HG02840 (cell line): Measurements from ENCODE around the gene NOP16.

Experiments used
- ATAC-seq: cut with Tn5 transposase; IDR thresholded peaks from one replicate; pipeline ENCODE4 v1.9.1; 2021; ENCODE audit warnings: mild to moderate bottlenecking, moderate library complexity, moderate number of reproducible peaks; ENCODE audit not compliant: unreplicated experiment, low FRiP score

NOP16 gene

DNA sequence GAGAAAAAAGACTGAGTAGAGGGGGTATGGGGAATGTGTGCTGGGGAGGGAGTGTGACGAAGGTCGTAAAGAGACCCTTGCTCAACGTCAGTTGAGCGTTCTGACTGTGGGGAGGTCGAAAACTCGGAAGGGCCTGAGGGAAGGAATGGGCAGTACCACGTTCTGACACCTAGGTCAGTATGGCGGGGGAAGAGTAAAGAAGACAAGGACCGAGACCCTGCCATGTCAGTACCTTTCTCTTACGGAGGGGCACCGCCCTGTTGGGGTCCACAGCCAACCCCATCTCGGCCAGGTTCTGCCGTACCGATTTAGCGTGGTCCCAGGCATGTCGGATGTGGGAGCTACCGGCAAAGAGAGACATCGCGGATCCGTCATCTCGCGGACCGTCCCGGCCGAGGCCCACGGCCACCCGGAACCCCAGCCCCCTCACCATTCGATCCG is 375 bp downstream of the NOP16 start:
- ATAC-seq, result no peak

GRCh38 chr5:176387384-176387925 is 943 bp downstream of the NOP16 start:
- ATAC-seq, result no peak

DNA sequence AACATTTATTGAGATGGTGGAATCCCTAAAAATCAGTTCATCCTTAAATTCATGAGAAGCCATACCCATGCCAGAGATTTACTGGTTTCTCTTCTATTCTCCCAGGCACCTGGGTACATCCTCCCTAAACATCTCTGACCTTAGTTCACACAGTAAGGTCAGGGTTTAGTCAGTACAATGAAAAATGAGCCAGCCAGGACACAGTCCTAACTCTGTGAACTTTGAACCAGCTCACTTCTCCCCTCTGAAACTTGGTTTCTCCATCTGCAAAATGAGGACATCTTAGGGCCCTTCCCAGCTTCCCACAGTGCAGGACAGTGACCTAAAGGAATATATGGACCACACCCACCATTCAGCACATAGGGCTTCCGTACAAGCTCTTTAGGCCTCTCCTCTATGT is 1.9 kb downstream of the NOP16 start:
- ATAC-seq, result no peak

DNA sequence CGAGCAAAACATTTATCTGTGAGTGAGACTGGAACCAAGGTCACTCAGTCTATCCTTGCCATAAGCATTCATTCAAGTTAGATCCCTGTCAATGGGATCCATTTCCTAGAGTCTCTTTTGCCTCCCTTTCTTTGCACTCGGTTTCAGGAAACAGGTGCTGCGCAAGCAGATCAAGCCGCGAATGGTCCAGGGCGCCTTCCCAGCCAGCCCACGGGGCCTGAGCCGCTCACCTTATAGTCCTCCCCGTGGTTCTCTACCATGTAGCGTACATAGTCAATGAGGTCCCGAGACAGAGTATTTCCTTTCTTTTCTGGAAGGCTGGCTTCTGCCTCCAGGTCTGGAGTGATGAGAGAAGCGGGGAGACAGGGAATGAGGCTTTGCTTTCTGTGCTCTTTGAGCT is 3.4 kb downstream of the NOP16 start:
- no peak for ATAC-seq

- ATAC-seq, result no peak
Observed at GRCh38 chr5:176384366-176384930, 4.0 kb downstream of the NOP16 start.

DNA sequence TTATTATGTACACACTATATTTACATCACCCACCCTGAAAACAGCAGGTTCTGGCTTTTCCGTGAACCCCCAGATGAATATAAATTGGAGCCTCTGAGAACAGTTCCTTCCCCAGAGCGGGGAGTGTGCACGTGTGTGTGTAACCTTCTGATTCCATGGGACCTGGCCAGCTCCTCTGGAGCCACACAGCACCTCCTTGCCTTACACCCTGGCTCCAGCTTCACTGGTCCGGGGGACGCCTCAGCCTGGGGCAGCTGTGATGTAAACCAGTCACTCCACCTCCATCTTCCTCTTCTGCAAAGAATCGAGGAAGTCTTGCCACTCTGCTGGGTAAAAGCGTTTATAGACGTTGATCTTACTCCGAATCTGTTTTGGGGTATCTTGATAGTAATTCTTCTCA is 4.4 kb downstream of the NOP16 start:
- no peak for ATAC-seq

GRCh38 chr5:176383248-176383905 is 5.0 kb downstream of the NOP16 start:
- no peak for ATAC-seq

DNA sequence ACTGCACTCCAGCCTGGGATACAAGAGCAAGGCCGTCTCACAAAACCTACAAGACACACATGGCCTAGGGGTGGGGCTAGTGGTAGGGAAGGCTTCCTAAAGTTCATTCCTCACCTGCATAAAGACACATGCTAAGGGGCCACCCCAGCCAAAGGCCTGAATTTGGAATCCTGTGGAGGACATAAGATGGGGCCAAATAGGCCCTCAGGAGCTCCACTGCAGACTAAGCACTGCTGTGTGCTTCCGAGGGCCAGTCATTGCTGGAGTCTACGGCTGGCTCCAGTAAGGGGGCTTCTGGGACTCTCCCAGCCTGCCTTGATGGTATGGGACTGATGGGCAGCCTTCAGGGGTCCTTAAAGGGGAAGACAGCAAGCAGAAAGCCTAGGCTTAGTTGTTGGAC is 5.7 kb downstream of the NOP16 start:
- no peak for ATAC-seq

DNA sequence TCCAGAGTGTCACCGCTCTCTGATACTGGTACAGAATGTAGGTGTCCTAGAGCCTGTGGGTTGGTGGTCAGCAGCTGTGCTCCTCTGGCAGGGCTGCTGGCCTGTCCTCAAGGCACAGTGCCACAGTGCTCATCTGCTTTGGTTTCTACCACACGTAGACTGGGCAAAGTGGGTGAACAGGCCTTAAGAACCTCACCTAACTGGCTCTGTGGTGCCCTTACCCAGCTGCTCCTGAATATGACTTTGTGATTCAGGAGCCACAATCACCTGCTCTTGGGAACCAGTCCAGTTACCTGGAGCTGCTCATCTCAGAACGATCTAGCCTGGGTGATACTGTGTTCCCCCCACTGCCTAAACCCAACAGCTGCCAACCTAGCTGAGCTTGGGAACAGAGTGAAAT is 6.4 kb downstream of the NOP16 start:
- ATAC-seq, result no peak

DNA sequence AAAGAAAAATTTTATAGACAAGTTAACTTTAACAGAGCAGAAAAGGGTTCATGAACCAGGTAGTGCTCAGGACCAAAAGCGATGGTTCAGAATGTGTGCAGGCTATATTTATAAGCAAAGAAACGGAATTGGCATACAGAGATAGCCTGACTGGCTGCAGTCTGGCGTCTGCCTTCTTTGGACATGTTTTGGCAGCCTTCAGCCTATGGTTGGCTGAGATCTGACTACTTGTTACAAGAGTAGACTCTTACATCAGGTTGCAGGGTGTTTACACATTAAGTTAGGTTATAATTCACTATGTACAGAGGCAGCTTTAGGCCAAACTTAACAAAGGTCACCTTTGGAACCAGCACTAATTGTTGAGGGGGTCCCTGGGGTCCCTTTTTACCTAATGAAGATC is 7.0 kb downstream of the NOP16 start:
- no peak for ATAC-seq

DNA sequence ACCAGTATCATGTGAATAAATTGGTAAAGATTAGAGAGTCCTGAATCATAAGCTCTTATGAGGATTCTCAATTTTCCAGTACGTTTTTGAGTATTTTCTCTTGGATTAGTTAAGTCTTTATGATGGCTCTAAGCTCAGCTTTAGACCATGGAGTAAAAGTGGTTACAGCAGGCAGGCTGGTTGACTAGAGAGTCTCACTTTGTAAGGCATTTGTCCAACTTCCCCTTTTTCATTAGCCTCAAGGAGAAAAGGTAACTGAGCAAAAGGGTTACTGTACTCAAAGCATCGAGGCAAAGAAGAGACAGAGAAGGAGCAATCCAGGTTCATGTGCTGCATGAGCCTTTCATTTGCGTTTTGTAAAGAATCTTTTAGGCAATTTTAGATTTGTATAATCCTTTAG is 8.5 kb downstream of the NOP16 start:
- no peak for ATAC-seq

- no peak for ATAC-seq
Observed at GRCh38 chr5:176373100-176373818, 15.1 kb downstream of the NOP16 start.

DNA sequence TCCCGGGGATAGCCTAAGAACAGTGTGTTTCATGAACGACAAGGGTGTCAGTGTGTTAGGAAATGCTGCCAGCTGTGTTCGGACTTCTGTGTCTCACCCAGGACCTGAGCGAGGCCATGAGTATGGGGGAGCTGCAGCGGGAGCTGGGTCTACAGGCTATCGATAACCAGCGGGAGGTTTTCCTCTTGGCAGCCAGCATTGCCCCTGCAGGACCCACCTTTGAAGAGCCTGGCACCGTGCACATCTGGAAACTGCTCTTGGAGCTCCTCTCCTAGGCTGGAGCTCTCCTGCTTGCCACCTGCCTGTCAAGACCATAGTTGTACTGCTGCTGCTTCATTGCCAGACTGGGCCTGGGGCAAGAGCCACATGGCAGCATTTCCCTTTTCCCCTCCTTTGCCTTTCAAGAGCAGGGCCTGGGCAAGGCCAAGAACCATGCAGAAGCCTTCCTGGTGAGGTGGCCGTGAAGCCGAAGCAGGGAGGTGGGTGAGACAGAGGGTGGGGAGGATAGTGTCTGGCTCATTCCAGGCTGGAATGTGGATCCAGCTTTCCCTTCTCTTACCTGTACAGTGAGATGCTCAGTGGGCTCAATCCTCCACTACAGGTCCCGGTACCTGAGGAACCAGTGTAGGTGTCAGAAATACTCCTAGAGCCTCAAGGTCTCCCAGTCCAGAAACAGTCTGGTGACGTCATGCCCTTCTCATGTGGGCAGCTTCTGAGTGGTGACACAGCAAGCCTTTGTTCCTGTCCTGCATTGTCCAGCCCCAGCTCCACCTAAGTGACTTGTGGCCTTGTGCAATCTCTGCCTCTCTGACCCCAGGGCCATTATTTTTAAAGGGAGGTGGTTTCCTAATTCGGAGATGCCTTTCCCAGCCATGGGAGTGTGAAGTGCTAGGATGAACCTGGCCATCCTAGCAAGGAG is 16.5 kb downstream of the NOP16 start:
- no peak for ATAC-seq

DNA sequence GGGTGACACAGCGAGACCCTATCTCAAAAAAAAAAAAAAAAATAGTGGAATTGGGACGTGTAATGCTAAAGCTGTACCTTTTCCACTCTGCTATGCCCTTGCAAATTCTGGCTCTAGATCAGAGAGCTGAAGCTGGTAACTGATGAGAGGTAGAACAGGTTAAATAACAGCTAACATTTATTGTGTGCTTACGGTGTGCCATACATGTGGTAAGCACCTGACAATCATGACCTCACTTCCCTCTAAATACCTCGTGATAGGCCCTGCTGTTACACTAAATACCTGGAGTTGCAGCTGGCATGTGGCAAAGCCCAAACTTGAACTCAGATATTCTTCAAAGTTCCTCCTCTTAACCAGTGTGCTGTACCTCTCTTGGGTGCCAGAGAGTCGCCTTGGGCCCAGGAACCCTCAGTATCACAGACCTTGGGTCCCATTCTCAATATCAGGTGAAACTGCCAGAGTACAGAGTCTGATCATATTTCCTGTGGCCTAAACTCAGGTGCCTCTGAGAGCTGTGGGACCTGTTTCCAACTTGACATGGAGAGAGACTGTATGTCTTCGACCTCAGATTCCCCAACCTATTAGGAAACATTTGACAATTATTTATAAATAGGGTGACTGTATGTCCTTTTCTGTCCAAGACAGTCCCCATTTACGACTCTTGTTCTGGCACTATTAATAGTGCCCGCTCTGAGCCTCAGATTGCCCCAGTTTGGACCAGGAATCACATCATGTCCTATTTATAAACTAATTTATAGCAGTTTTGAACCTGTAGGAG is 18.3 kb downstream of the NOP16 start:
- ATAC-seq, result no peak

DNA sequence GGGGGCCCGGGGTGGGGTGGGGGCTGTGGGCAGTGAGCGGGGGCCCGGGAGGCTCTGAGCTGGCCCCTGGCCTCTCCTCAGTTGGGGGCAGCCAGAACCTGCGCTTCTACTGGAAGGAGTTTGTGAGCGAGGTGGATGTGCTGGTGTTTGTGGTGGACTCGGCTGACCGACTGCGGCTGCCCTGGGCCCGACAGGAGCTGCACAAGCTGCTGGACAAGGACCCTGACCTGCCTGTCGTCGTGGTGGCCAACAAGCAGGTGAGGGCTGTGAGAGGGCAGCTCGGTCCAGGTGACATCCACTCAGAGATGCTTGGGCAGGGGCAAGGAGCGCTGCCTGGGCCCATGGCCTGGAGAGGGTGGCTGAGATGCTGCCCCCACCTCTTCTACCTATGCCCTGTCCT is 19.7 kb downstream of the NOP16 start:
- ATAC-seq, result no peak

GRCh38 chr5:176366232-176366894 is 22.0 kb downstream of the NOP16 start:
- no peak for ATAC-seq

DNA sequence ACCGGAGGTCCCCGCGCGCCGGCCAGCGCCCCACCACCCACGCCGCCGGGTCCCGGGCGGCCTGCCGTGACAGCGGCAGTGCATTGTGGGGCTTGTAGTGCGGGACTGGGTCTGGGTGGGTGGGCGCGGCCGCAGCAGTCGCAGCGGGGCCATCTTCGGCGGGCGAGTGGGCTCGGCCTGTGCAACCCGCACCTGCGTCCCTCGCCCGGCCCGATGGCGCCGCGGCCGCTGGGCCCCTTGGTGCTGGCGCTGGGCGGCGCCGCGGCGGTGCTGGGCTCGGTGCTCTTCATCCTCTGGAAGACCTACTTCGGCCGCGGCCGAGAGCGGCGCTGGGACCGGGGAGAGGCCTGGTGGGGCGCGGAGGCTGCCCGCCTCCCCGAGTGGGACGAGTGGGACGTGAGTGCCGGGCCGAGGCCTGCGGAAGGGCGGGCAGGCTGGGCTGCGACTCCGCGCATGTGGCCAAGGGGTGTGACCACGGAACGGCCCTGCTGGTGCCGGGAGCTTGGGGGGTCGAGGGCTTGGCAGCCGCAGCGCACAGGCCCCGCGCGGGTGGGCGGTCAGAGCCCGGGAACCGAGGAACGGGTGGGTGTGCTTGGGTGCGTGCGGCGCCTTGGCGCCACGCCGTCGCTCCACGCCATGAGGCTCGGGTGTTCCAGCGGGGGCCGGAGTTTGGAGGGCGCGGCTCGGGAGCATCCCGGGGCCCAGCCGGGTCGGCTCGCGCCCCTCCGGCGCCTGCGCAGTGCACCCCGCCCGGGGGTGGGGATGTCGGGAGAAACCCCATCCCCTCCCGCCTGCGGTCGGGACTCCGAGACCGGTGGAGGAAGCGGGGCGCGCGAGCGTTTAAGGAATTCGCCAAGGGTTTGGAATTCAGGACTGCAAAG is 22.8 kb downstream of the NOP16 start, which contains the start of gene ARL10:
Gene ARL10 (plus strand): TSS at position 137 of the 881 bp plus-strand sequence. CDS start 77 bp downstream, at position 214.
- peak; percentile 48 for ATAC-seq

GRCh38 chr5:176364765-176365350 is 23.5 kb downstream of the NOP16 start:
- ATAC-seq, result no peak
